IPS-NIHi7 (cell line): ENCODE data around the gene GALNT4.

Experiments
- DNase-seq: peaks from one replicate; pipeline ENCODE4 v3.0.0; 2012; ENCODE audit warnings: mixed read lengths; ENCODE audit errors: extremely low spot score

GALNT4 gene

DNA sequence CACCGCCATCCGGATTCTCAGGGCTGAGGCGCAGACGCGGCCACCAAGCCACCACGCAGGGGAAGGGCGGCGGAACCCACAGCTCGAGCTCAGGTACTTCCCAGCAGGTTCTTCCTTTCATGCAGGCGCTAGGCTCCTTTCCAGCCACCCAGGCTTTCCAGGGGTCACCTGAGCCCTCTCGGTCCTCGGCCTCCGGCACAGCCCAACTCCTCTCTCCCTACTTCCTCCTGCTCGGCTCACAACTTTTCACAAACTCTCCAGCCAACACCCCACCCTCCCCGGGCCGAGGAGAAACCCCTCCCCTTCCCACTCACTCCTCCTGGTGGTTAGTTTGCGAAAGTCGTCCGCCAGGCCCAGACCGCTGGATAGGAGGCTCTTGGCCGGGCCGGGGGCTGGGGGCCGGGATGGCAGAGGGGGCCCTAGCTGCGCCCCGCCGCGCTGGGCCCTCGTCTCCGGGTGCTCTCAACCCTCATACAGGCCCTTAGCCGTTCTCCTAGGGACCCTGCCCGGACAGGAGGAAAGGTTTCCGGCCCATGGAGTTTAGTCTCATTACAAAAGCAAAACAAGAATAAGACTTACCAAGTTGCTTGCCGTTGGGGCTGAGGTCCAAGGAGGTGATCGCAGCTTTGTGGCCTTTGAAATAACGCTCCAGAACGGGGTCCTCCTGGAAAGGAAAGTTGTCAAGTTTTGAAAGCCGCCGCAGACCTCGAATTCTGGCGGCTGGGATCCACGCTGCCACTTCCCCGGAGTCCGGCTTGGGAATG, at the start of gene GALNT4:
GALNT4 (minus strand) TSS at position 256 of the 764 bp plus-strand sequence; CDS start at position 9, 247 bp downstream.
- DNase-seq: peak; percentile 89

DNA sequence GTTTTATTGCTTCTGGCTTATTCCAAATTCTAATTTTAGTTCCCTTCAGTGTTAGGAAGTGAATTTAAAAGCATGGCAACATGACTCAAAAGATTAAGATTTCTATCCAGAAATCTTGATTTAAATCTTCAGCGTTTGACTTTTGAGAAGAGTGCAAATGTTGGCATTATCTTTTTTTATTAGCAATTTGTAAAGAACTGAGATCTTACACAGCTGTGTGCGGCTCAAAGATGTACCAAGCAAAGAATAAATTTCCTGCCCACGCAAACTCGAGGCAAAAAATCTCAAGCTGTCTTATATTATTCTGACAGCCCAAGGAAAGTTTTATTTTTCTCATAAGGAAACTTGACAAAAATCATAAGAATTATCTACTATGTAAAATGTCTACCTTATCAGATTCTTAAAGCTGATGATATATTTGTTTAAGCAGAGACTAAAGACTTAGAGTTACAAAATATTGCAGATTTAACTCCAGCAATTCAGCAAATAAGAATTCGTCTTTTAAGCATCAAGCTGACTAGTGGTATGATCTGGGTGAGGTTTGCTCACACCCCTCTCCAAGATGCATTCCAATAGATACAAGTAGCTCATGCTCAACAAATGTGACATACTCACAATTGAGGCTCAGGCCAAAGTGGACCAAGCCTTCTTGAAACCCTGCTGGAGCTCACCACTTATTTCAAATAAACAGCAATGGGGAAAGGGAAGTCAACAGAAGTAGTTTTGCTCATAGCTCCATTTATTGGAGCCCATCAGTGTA, 48.6 kb upstream of the GALNT4 start:
- no peak for DNase-seq

DNA sequence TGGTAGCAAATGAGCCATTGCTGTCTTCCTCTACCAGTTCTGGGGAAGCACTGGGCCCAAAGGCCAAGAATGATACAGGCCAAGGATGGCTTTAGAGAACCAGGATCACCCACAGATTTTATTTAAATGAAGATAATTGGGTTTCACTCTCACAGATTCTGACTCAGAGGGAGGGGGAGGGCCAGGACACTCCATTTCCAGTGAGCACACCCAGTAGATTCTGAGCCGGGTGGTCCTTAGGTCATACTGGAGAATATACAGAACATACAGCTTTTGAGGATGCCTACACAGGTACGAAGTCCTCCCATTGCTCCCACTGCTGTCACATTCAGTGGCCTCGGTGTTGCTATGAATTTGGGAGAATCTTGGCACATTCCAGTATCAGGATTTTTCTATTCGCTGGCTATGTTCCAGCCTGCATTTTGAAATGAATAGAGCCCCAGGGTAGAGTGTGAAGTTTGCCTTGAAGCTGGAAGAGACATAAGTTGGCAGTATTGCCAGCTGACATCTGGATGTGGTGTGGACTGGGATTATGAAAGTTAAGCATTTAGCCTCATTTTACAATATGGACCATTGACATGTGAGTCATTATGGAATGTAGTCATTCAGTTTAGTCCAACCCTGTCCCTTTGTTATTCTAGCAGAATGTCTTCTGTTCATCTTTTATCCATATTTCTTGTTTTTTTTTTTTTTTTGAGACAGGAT, 47.0 kb upstream of the GALNT4 start:
- DNase-seq: no peak

DNA sequence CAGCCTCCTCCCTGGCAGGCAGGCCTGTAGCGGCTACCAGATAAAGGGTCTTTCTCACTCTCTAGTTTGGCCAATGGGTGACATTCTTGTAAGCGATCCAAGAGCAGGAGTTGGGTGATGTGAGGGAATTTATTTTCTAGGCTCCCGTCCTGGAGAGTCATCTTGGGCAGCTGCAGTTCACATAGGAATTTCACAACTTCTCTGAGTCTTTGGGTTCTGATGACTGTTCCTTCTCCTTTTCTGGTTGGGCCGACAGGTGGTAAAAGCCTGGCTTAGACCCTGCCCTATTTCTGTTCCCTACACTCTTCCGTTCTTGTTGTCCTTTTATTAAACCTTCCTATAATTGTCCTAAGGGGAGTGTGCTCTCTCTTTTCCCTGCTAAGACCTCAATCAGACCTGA, 43.9 kb upstream of the GALNT4 start:
- no peak for DNase-seq

DNA sequence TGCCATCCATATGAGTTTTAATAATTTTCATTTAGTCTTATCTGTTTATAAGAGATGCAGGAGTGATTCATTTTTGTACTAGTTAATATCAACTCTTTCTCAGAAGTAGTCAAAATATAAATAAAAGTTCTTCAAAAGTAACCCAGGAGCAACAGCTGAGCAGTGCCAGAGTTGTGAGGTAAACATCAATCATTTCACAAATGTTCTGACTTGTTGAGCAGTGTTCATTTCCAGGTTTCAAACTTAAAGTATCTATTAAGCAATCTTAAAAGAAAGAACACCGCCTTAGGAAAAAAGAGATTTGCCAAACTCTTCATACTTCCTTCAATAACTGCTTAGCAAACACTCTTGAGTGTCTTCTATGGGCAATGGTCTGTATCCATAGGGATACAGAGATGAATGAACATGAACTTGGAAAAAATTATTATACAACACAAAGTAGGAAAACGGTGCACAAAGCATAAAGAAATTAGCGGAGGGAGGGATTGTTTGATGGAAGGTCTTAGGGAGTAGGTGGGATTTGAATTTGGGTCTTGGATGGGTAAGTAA, 43.2 kb upstream of the GALNT4 start:
- no peak for DNase-seq

DNA sequence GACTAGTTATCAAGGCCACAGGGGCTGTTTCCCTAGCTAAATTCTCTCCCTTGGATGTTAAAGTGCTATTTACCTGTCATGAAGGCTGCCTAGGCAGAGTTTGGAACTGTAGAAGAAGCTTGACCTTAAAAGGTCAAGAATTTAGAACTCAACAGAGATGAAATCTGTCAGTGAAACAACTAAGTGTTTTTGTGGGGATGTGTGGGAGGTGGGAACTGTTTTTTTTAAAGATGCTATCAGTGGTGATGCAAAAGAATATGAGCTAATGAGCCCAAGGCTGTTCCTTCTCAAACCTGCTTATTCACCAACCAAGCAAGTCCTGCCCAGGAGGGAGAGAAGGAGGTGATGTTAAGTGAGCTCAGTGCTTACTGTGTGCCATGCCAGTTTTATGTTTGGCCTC, 42.0 kb upstream of the GALNT4 start:
- no peak for DNase-seq

DNA sequence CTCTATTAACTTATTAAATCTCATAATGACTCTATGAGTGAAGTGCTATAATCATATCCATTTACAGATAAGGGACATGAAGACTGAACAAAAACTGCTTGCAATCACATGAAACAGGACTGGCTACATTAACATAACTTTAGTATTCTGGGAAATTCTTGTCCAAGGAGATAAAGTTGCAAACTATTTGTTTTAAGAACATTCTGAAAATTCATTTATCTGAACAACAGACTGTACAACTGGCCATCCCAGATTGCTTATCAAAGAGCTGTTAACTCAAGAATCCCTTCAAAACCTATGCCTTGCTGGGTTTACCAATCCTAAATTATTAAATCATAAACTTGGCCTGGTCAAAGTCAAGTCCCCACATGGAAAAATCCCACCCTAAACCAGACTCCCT, 40.4 kb upstream of the GALNT4 start:
- no peak for DNase-seq

DNA sequence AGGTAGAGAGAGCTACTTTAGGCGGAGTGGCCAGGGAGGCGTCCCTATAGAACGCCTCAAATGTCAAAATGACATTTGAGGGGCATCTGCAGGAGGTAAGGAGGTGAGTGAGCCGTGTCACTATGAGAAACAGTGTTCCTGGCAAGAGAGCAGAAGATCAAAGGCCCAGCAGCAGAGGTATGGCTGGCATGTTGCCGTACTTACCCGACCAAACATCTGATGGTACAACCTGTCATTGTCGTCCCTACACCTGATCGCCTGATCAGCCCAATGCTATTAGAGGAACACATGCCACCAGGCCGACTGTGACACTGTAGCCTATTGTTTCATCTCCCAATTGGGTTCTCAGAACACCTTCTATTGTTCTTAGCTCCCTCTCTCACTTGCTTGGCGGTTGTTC, 35.2 kb upstream of the GALNT4 start:
- DNase-seq: no peak

DNA sequence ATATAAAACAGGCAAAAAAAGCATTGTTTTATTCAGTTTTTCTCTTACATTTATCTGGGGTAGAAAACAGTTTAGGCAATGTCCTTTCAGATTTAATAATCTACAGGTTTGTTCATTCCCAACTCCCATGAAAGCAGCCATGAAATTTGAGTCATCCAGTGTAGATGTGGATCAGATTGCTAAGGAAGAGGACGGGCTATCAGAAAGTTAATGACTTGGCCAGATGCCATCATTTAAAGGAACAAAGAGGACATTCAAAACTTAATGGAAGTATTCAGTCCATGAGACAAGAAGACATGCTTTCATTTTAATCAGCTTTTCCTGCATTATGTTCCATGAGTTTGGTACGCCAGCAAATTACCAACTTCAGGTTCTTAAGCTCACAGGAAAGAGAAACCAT, 32.4 kb upstream of the GALNT4 start:
- no peak for DNase-seq

DNA sequence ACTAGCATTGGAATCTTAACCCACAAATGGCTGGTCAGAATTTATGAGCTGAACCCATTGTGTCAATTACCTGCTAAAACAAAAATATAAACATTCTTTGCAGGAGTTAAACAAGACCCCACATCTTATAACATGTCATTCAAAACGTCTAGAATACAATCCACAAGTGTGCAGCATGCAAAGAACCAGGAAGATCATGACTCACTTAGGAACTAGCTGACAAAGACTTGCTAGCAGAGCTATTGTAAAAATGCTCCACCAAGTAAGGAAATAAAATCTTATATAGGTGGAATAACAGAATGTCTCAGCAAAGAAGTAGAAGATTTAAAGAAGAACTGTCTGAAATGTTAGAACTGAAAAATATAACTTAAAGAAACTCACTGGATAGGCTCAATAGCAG, 27.8 kb upstream of the GALNT4 start:
- DNase-seq: no peak

DNA sequence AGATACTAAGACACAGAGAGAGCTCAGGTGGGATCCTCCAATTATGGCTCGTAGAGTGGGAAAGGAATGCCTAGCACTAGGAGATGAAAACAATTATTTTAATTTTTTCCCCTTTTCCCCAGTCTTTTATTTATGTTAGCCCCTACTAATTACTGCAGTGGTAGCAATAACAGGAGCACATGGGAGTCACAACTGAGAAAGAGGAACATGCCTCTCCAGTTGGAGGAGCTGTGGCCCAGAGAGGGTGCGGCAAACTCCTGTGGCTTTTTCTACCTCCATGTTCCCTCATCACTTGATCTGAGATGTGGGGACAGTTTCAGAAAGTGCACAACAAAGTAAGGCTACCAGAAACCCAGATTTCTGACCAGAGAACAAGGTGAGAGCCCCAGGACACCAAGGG, 27.2 kb upstream of the GALNT4 start:
- DNase-seq: no peak

DNA sequence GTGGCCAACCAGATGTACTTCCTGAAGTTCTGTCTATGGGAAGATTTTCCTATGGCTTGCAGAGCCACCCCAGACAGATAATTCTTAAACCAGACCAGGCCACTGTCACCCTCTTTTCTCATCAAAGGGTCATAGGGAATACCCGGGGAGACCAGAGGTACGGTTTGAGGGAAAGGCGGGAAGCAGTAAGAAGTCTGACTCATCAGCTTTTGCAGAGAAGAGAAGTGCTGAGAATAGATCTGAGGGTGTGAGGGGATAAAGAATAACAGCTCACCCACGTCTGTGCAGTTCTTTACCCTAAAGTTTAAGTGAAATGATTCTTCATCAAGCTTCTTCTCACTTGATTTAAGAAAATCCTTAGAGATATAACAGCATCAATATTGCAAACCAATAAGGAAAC, 22.5 kb upstream of the GALNT4 start:
- DNase-seq: no peak

DNA sequence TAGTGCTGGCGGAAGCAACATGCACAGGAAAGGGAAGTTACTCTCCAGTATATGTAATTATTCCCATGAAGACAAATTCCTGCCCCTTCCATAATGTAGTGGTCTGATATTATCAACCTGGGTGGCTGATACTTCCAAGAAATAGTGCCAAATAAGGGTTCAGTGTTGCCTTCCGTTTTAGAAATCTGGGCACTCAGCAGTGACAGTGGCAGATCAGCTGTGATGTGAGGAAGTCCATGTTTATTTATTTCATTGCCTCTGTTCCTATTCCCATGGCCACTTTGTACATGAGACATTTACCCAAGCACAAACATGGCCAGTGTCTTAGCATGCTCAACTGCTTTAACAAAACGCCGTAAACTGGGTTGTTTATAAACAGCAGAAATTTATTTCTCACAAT, 21.6 kb upstream of the GALNT4 start:
- no peak for DNase-seq

DNA sequence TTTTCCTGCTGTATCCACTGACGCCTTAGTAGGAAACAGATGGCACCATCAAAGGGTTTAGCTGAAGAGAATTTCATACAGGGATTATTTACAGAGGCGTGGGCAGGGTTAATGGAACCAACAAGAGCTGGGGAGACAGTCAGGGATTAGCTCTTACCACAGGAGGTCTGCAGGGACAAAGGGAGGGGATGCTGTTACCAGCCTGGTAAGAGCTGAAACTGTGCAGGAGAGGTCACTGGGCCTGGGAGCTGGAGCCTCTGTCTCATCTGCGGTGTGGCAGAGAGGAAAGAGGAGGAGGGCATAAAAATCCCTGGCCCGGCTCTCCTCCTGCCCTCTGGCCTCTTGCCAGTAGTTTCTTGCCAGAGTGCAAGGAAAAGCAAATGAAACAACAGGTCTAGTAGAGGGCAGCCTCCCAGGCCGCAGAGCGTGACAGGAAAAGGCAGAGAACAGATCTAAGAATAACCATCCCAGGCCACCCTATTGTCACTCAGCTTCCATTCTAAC, 20.1 kb upstream of the GALNT4 start:
- DNase-seq: peak; percentile 15

DNA sequence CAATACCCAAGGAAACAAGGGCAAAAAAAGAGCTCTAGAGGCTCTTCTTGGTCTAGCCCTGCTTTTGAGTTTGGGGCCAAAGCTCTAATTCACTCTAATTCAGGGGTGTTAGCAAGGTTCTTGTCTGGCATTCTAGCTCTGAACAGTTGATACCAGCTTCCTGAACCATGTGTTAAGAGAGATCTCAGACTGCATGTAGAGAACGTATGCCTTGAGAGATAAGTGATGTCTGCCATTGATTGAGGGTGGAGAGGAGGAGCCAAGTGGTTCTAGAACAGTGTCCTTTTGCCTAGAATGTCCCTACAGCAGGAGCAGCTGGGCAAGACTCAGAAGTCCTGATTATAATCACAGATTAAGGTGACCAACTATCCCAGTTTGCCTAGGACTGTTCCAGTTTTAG, 19.4 kb upstream of the GALNT4 start:
- DNase-seq: no peak

DNA sequence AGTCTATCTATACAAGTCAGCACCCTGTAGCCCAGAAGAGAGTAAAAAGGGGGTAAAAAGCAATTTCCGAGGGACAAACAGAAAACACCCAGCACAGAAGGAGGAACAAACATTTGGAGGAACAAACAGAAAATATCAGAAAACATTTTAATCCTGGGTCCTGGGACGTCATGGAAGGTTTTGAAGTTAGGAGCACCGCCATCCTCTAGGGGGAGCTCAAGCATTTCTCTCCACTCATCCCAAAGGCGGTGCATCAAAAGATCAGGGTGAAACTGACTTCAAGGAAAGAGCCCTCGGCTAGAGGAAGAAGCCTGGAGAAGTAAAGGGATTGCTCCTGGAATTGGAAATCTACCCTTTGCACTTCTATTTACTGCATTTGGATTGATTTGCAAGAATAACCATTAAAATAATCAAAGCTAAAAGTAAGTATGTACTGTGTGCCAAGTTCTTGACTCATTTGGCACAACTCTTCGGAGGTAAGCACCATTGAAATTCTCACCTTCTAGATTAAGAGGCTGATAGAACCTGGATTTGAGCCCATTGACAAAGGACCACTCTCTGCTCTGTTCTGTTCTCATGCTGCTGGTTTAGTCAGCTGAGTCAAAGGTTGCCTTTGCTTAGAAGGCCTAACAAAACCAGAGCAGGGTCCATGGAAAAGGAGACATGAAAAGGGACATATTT, 18.5 kb upstream of the GALNT4 start:
- DNase-seq: peak; percentile 82

DNA sequence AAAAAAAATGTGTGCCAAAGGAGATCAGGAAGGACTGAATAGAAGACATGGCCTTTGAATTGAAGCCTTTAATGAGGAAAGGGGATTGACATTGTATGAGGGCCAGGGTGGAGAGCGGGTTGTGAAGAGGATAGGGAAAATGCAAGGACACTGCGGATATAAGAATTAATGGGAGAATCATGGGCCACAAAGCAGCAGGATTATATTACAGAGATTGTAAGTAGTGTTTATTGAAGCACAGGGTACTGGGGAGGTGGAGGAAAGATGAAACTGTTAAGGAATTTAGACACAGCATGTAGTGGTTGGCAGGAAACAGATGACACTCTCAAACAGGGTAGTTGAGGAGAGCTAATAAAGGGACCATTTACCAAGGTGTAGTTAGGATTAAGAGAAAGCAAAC, 17.6 kb upstream of the GALNT4 start:
- DNase-seq: no peak

DNA sequence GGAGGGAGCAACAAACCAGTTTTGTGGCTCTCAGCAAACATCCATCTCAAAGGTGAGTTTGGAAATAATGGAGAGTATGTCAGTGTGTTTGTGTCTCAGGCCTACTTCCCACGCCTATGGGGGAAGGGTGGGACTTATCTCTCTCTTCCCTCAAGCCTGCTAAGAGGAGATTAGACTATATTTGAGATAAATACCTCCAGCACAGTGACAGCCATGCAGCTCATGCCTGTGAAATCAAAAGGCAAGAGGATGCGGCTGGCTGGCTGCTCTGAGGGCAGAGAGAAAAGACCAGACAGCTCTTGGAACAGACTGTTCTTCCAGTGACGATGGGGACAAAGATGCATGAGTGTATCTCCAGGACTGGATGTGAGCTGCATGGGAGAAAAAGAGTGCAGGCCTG, 16.0 kb upstream of the GALNT4 start:
- DNase-seq: no peak

DNA sequence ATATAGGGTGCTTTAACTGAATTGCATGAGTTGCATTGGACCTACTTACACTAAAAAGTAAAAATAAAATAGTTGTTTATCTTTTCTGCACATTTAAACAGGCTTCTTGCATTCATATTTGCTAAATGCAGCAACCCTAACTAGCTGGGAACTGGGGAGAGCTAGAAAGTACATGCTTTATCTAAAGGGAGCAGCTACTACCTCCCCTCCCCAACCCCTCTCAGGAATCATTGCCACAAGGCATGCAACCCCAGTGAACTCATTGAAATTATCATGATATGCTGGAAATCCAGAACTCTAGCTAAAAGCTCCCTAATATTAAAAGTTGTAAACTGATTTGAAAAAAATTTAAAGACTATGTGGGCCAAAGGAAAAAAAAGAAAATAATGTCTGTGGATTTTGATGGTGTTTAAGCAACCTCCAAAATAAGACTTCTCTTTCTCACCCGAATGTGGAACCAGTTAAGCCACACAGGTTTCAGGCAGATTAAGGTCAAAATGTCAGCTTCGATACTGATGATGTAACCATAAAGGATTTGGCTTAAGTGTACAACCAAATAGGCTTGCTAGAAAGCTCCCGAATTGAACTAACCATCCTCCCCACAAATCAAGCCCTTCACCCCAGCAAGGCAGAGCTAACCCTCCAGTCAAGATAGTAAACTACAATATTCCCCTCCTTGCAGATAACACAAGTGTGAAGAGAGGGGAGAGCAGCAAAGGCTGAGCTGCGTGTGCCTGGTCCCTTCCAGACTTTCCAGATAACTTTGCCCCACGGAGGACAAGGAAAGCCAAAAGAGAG, 15.0 kb upstream of the GALNT4 start:
- no peak for DNase-seq

DNA sequence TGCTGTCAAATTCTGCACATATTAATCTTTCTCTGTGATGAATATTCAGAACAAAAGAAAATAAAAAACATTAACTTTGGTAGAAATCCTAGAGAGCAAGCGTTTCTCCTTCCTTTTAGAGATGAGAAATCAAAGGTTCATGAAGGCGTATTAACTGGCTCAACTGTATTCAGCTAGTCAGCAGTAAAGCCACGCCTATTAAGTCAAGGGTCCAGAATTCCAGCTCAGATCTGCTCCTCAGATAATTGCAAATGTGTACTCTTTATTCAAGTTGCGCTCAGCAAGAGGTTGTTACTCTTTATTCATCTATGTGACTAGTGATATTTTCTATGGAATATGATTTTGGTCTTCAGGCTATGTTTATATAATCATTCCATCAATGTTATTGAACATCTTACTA, 14.3 kb upstream of the GALNT4 start:
- DNase-seq: no peak

DNA sequence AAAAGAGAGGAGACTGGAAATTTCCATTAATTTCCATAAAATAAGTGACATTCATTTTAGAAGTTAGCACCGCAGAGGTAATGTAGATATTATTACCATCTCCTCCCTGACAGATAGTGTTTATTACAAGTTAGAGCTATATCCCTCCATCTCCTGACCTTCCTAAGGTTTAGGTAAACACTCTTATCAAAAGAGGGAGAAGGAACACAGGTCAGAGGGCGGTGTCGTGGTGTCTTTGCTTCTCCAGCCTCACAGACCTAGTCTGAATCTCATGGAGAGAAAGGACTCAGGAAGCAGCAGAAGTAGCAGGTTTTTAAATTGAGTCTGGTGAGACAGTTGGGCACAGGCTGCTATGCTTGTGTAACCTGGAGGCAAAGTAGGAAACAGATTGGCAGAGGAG, 12.8 kb upstream of the GALNT4 start:
- no peak for DNase-seq
